Measurements from ENCODE around the gene PPP1R27.

Gene PPP1R27

DNA sequence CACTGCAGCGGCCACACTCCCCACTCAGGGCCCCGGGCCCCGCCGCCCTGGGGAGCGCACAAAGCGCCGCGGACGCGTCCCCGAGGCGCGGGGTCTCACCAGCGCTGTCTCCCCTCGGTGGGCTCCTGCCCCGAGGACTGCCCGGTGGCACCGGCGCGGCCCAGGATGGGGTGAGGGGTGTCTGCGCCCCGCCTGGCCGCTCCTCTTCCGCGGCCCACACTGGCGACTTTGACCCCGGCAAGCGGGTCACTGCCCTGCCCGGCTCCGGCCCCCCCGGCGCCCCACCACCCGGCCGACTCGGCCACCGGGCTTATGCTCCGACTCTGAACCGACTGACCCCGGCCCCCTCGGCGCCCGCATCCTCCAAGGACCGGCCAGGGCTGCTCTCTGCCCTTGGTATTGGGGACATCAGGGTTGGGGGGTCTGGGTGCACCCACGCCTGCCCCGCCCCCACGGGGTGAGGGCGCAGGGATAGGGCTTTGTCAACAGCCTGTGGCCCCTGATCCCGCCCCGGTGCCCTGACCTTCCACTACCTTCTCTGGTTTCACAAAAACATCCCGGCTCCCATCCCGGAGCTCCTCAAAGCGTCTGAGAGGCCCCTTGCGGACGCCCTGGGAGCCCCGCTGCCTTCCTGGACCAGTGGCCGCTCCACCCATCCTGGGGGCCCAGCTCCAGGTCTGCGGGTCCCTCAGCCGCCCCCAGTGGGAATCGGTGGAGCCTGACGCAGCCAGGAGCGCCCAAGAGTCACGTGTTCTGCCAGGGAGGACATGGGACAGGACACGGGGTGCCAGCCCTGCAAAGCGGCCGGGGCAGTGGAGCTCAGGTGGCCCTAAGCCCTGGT is 30.1 kb downstream of the PPP1R27 start:
- peaks cover 36% of the 10 kb centered on the region for H3K27me3 ChIP-seq (replicated peaks; ENCODE audit: control insufficient read depth, insufficient read depth, low read length, poor library complexity, severe bottlenecking)

DNA sequence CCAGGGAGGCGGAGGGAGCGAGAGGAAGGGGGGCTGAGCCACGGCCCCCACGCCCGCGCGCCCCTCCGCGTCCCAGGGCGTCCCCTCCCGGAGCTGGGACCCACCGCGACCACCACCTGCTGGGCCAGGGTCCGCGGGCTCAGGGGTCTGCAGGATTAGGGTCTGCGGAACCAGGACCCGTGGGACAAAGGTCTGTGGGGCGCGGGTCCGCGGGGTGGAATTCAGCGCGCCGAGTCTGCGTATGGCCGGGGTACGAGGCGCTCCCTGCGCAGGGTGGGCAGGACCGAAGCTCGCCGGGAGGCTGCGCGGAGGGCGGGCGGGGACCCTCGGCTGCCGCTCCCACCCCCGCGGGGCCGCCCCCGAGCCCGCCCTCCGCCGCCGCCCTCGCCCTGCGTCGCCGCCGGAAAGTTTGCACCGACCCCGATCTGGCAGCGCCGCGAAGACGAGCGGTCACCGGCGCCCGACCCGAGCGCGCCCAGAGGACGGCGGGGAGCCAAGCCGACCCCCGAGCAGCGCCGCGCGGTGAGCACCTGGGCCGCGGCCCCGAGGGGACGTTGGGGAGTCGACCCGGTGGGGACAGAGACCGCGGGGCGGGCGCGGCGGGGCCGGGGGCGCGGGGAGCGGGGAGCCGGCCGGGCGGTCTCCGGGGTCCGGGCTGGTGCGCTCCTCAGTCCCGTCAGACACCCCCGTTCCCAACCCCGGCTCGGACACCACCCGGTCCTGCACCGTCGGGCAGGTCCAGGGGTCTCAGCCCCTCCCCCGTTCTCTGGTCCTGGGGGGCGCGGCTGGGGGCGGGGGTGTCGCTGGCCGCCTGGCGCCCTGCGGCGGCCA is 30.9 kb downstream of the PPP1R27 start, which contains the start of gene GCGR:
TSS of gene GCGR (plus strand) at position 423 of the 831 bp plus-strand sequence. CDS start 4,869 bp downstream, outside the sequence.
- no peak within 1 kb of the TSS for H3K27ac ChIP-seq (ENCODE audit: insufficient read depth, low read length, poor library complexity, severe bottlenecking)
- no peak within 1 kb of the TSS for H3K4me3 ChIP-seq (ENCODE audit: insufficient read depth, low read depth, low read length, poor library complexity, severe bottlenecking)
- no peaks in the 10 kb centered on the region for H3K9me3 ChIP-seq (ENCODE audit: control insufficient read depth, low read length)
- no peaks in the 10 kb centered on the region for H3K36me3 ChIP-seq (ENCODE audit: control insufficient read depth, insufficient read depth, low read length)
- no peaks in the 10 kb centered on the region for H3K4me1 ChIP-seq (ENCODE audit: control insufficient read depth, insufficient read depth, low read length, poor library complexity, severe bottlenecking)
- peaks cover 33% of the 10 kb centered on the region for H3K27me3 ChIP-seq (replicated peaks; ENCODE audit: control insufficient read depth, insufficient read depth, low read length, poor library complexity, severe bottlenecking)
- DNase-seq: no peak

More for the DNA sequence above, 30.1 kb downstream of the PPP1R27 start:
- Histone ChIP-seq H3K27ac (ENCODE audit: insufficient read depth, low read length, poor library complexity, severe bottlenecking) (no peak overlapping the region), H3K9me3 (ENCODE audit: control insufficient read depth, low read length) (no peaks in the 10 kb centered on the region), H3K4me3 (ENCODE audit: insufficient read depth, low read depth, low read length, poor library complexity, severe bottlenecking) (no peak overlapping the region), H3K36me3 (ENCODE audit: control insufficient read depth, insufficient read depth, low read length) (no peaks in the 10 kb centered on the region), H3K4me1 (ENCODE audit: control insufficient read depth, insufficient read depth, low read length, poor library complexity, severe bottlenecking) (no peaks in the 10 kb centered on the region)
- DNase-seq: no peak

DNA sequence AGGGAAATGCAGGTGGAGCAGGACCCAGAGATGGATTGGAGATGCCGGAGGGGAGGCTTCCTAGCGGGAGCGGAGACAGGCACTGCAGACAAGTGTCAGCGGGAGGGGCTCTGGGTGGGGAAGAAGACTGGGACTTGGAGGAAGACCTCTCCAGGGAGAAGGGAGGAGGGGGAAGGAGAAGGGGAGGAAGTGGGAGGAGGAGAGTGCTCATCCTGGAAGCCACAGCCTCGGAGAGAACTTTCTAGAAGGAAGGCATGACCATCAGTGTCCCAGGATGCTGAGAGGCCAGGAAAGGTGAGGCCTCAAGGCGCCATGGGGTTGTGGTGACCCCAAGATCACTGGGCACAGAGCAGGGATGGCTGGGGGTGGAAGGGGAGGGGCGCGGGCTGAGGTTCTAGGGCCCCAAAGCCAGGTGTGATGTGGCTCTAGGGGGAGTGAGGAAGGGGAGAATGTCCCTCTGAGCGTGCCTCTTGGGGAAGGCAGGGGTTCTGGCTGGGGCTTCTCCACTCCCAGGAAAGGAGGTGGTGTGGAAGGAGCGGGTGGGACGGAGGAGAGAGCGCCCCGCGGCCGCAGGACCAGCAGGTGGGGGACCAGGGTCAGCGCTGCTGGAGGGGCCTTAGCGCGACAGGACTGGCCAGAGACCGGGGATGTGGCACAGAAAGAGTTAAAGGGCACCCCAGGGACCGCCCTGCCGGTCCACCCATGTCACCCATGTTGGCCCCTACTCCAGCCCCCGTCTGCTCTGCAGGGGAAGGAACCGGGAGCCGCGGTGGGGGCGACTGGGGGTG is 31.8 kb downstream of the PPP1R27 start:
- Histone ChIP-seq H3K4me1 (ENCODE audit: control insufficient read depth, insufficient read depth, low read length, poor library complexity, severe bottlenecking) (no peaks in the 10 kb centered on the region), H3K9me3 (ENCODE audit: control insufficient read depth, low read length) (no peaks in the 10 kb centered on the region), H3K4me3 (ENCODE audit: insufficient read depth, low read depth, low read length, poor library complexity, severe bottlenecking) (no peak overlapping the region), H3K36me3 (ENCODE audit: control insufficient read depth, insufficient read depth, low read length) (no peaks in the 10 kb centered on the region), H3K27me3 (replicated peaks; ENCODE audit: control insufficient read depth, insufficient read depth, low read length, poor library complexity, severe bottlenecking) (peaks cover 33% of the 10 kb centered on the region), H3K27ac (ENCODE audit: insufficient read depth, low read length, poor library complexity, severe bottlenecking) (no peak overlapping the region)
- no peak for DNase-seq

DNA sequence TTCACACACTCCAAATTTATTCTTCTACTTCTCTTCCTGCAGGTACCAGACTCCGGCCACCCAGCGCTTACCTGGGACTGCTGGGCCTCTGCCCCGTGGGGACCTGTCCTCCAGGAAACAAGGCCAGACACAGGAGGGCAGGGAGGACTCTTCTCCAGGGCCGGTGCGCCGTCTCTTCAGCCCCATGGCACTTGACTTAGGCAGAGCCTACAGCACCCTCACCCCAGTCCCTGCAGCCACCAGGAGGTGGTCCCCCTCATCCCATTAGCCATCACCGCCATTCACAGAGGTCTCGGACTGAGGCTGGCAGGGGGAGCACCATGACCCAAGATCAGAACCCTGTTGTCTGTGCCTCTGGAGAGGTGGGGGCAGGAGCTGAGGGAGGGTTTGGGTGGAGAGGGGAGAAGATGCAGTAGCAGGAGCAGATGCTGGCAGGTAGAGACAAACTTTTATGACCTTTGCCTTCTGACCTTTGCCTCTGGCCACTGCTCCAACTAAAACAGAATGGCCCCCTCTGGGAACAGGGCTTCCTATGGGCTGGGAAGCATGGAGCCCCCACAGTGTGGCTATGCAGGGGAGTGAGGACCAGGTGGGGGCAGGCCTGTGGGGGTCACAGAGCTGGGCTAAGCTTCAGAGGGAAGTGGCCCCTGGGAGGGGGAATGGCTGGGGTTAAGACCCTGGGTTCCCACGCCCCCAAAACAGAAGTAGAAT is 32.6 kb downstream of the PPP1R27 start:
- Histone ChIP-seq H3K4me1 (ENCODE audit: control insufficient read depth, insufficient read depth, low read length, poor library complexity, severe bottlenecking) (no peaks in the 10 kb centered on the region), H3K27me3 (replicated peaks; ENCODE audit: control insufficient read depth, insufficient read depth, low read length, poor library complexity, severe bottlenecking) (peaks cover 32% of the 10 kb centered on the region), H3K4me3 (ENCODE audit: insufficient read depth, low read depth, low read length, poor library complexity, severe bottlenecking) (no peak overlapping the region), H3K27ac (ENCODE audit: insufficient read depth, low read length, poor library complexity, severe bottlenecking) (no peak overlapping the region), H3K36me3 (ENCODE audit: control insufficient read depth, insufficient read depth, low read length) (no peaks in the 10 kb centered on the region), H3K9me3 (ENCODE audit: control insufficient read depth, low read length) (no peaks in the 10 kb centered on the region)
- no peak for DNase-seq

DNA sequence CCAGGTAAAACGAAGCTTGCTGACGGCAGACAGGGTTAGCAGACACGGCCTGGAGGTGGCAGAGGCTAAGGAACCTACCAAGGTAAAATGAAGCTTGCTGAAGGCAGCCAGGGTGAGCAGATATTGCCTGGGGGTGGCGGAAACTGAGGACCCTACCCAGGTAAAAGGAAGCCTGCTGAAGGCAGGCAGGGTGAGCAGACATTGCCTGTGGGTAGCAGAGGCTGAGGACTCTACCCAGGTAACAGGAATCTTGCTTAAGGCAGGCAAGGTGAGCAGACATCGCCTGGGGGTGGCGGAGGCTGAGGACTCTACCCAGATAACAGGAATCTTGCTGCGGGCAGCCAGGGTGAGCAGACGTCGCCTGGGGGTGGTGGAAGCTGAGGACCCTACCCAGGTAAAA is 33.5 kb downstream of the PPP1R27 start:
- Histone ChIP-seq H3K4me1 (ENCODE audit: control insufficient read depth, insufficient read depth, low read length, poor library complexity, severe bottlenecking) (no peaks in the 10 kb centered on the region), H3K27me3 (replicated peaks; ENCODE audit: control insufficient read depth, insufficient read depth, low read length, poor library complexity, severe bottlenecking) (peaks cover 27% of the 10 kb centered on the region), H3K4me3 (ENCODE audit: insufficient read depth, low read depth, low read length, poor library complexity, severe bottlenecking) (no peak overlapping the region), H3K27ac (ENCODE audit: insufficient read depth, low read length, poor library complexity, severe bottlenecking) (no peak overlapping the region), H3K36me3 (ENCODE audit: control insufficient read depth, insufficient read depth, low read length) (no peaks in the 10 kb centered on the region), H3K9me3 (ENCODE audit: control insufficient read depth, low read length) (no peaks in the 10 kb centered on the region)
- DNase-seq: no peak

DNA sequence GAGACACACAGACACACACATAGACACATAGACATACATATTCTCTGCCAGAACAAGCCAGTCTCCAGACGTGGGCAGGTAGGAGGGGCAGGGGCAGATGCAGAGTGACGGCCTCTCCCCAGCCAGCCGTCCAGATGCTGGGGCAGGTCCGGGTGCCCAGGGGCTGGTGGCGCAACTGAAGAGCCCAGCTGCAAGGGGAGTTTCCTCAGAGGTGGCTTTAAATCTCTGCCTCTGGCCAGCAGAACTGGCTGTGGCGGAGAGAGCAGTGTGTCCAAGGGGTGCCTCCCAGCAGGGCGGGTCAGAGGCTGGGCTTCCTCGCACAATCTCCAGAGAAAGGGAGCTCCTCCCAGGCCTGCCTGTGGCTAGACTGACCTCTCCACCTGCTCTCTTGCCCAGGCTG is 40.3 kb downstream of the PPP1R27 start:
- H3K9me3 ChIP-seq (ENCODE audit: control insufficient read depth, low read length): no peaks in the 10 kb centered on the region
- no peak overlapping the region for H3K27ac ChIP-seq (ENCODE audit: insufficient read depth, low read length, poor library complexity, severe bottlenecking)
- H3K27me3 ChIP-seq (replicated peaks; ENCODE audit: control insufficient read depth, insufficient read depth, low read length, poor library complexity, severe bottlenecking): peaks cover 3% of the 10 kb centered on the region
- H3K36me3 ChIP-seq (ENCODE audit: control insufficient read depth, insufficient read depth, low read length): no peaks in the 10 kb centered on the region
- no peak for DNase-seq
- no peak overlapping the region for H3K4me3 ChIP-seq (ENCODE audit: insufficient read depth, low read depth, low read length, poor library complexity, severe bottlenecking)
- no peaks in the 10 kb centered on the region for H3K4me1 ChIP-seq (ENCODE audit: control insufficient read depth, insufficient read depth, low read length, poor library complexity, severe bottlenecking)

DNA sequence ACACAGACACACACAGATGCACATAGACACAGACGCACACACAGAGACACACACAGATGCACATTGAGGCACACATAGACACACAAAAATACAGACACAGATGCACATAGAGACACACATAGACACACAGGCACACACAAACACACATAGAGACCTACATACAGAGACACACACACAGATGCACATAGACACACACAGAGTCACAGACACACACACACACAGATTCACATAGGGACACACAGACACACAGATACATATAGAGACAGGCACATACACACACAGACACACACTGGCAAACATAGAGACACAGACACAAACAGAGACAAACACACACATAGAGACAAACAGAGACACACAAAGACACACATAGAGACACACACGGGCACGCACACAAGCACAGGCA is 40.8 kb downstream of the PPP1R27 start:
- Histone ChIP-seq H3K36me3 (ENCODE audit: control insufficient read depth, insufficient read depth, low read length) (no peaks in the 10 kb centered on the region), H3K27ac (ENCODE audit: insufficient read depth, low read length, poor library complexity, severe bottlenecking) (no peak overlapping the region), H3K4me1 (ENCODE audit: control insufficient read depth, insufficient read depth, low read length, poor library complexity, severe bottlenecking) (no peaks in the 10 kb centered on the region), H3K4me3 (ENCODE audit: insufficient read depth, low read depth, low read length, poor library complexity, severe bottlenecking) (no peak overlapping the region), H3K27me3 (replicated peaks; ENCODE audit: control insufficient read depth, insufficient read depth, low read length, poor library complexity, severe bottlenecking) (peaks cover 3% of the 10 kb centered on the region), H3K9me3 (ENCODE audit: control insufficient read depth, low read length) (no peaks in the 10 kb centered on the region)
- no peak for DNase-seq

DNA sequence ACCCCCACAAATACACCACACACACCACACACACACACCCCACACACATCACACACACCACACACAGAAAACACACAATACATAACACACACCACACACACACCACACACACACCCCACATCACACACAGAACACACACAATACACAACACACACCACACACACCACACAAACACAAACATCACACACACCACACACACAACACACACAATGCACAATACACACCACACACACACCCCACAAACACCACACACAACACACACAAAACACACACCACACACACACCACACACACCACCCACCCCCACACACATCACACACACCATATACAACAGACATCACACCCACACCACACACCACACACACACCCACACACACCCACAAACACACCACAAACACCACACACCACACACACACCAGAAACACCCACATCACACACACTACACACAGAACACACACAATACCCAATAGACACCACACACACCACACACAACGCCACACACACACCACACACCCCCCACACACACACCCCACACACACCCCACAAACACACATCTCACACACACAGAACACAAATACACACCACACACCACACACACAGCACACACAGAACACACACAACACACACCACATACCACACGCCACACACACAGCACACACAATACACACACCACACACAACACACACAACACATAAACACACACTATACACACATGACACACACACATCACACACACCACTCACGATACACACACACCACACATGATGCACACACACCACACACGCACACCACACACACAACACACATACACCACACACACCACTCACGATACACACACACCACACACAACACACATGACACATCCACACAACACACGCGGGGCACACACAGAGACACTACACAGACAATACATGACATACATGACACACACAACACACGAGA is 41.9 kb downstream of the PPP1R27 start:
- Histone ChIP-seq H3K4me1 (ENCODE audit: control insufficient read depth, insufficient read depth, low read length, poor library complexity, severe bottlenecking) (no peaks in the 10 kb centered on the region), H3K9me3 (ENCODE audit: control insufficient read depth, low read length) (no peaks in the 10 kb centered on the region), H3K4me3 (ENCODE audit: insufficient read depth, low read depth, low read length, poor library complexity, severe bottlenecking) (no peak overlapping the region), H3K36me3 (ENCODE audit: control insufficient read depth, insufficient read depth, low read length) (no peaks in the 10 kb centered on the region), H3K27ac (ENCODE audit: insufficient read depth, low read length, poor library complexity, severe bottlenecking) (no peak overlapping the region), H3K27me3 (replicated peaks; ENCODE audit: control insufficient read depth, insufficient read depth, low read length, poor library complexity, severe bottlenecking) (peaks cover 3% of the 10 kb centered on the region)
- no peak for DNase-seq

All from effector memory CD4-positive, alpha-beta T cell (primary cell).